BJ (cell line): ENCODE measurements around the gene ZNF574. TPM values are rescaled to one million over a fixed set of nuclear protein-coding genes. Genes with fewer than 3 reads are reported as not detected.

ENCODE experiments used
- CTCF ChIA-PET: fragments of 350-600 bp; formaldehyde crosslinking; extraction: SDS; loops from one replicate; lab custom pipeline; 2021; ENCODE audit warnings: antibody characterized with exemption, inconsistent platforms; lab: Yijun Ruan, JAX
- POLR2A ChIA-PET: fragments of 300-600 bp; sonication (Branson Sonifier 250); formaldehyde crosslinking; extraction: SDS; loops from one replicate; lab custom pipeline; 2021; ENCODE audit warnings: antibody characterized with exemption; lab: Charles Lee
- DNase-seq: peaks from one replicate; pipeline ENCODE4 v3.0.0-alpha.2; 2011; ENCODE audit warnings: low read depth
- H3K27me3 ChIP-seq: 2 replicates; pipeline ENCODE4 v1.6.0; 2011; ENCODE audit warnings: low read length; ENCODE audit not compliant: control insufficient read depth, insufficient read depth
- H3K36me3 ChIP-seq: 2 replicates; pipeline ENCODE4 v1.5.1; 2011; ENCODE audit warnings: low read length; ENCODE audit not compliant: control insufficient read depth, insufficient read depth
- H3K4me3 ChIP-seq: 2 replicates; pipeline ENCODE4 v1.5.1; 2011; ENCODE audit warnings: low read depth, mild to moderate bottlenecking, control low read depth, low read length
- CTCF ChIP-seq: IDR thresholded peaks from 2 replicates; pipeline ENCODE4 v1.5.1; 2011; ENCODE audit warnings: low read depth, mild to moderate bottlenecking, control low read depth, inconsistent platforms, low read length, moderate library complexity; ENCODE audit not compliant: insufficient read depth
- polyA plus RNA-seq: library from polyadenylated mRNA; depleted of rRNA; stranded (reverse); fragments of >200 nt; gene quantifications from 2 replicates; pipeline ENCODE4 v1.2.3, GENCODE V29; 2011

The ZNF574 gene
- polyA plus RNA-seq, 1 experiment: 10.4 TPM

GRCh38 chr19:42052241-42052863, 23.6 kb upstream of the ZNF574 start:
- ChIA-PET POLR2A (no interaction called here), CTCF (interaction anchor here (1.3 to 5.3 kb wide), 2 partner anchors 13 to 18 kb away, joined by 3 to 22 read pairs; no protein-coding TSS in a partner anchor)
- no peak for TF ChIP-seq CTCF
- peaks cover 8% of the 10 kb centered on the region for H3K27me3 ChIP-seq
- H3K36me3 ChIP-seq: no peaks in the 10 kb centered on the region
- no peak for DNase-seq
- no peak overlapping the region for H3K4me3 ChIP-seq

GRCh38 chr19:42053037-42053935, 22.7 kb upstream of the ZNF574 start:
- ChIA-PET CTCF (interaction anchor here (5.3 kb wide), 1 partner anchor 19 kb away, joined by 22 read pairs; no protein-coding TSS in a partner anchor), POLR2A (no interaction called here)
- no peak for TF ChIP-seq CTCF
- Histone ChIP-seq H3K36me3 (no peaks in the 10 kb centered on the region), H3K27me3 (peaks cover 8% of the 10 kb centered on the region), H3K4me3 (no peak overlapping the region)
- no peak for DNase-seq

- no peaks in the 10 kb centered on the region for H3K36me3 ChIP-seq
- TF ChIP-seq CTCF: no peak
- CTCF ChIA-PET: interaction anchor here (5.3 kb wide), 1 partner anchor 20 kb away, joined by 22 read pairs; no protein-coding TSS in a partner anchor
- no peak overlapping the region for H3K4me3 ChIP-seq
- H3K27me3 ChIP-seq: peaks cover 8% of the 10 kb centered on the region
- POLR2A ChIA-PET: no interaction called here
- no peak for DNase-seq
Observed at GRCh38 chr19:42054205-42054604, 21.8 kb upstream of the ZNF574 start.

- CTCF ChIA-PET: no interaction called here
- Histone ChIP-seq H3K27me3 (peaks cover 4% of the 10 kb centered on the region), H3K36me3 (no peaks in the 10 kb centered on the region), H3K4me3 (no peak overlapping the region)
- TF ChIP-seq CTCF: no peak
- POLR2A ChIA-PET: no interaction called here
- DNase-seq: no peak
Observed at GRCh38 chr19:42057846-42058245, 18.1 kb upstream of the ZNF574 start.

GRCh38 chr19:42059196-42059595, 16.8 kb upstream of the ZNF574 start:
- peaks cover 7% of the 10 kb centered on the region for H3K27me3 ChIP-seq
- CTCF ChIA-PET: no interaction called here
- no peak for TF ChIP-seq CTCF
- DNase-seq: no peak
- H3K36me3 ChIP-seq: no peaks in the 10 kb centered on the region
- H3K4me3 ChIP-seq: no peak overlapping the region
- POLR2A ChIA-PET: no interaction called here
